HepG2 (cell line): Measurements from ENCODE around the gene TOMM20. TPM values are rescaled to one million over a fixed set of nuclear protein-coding genes. Genes with fewer than 3 reads are reported as not detected.

Experiments
- BRF2 ChIP-seq: sonication (generic); formaldehyde crosslinking; IDR thresholded peaks from 2 replicates; pipeline ENCODE4 v1.8.1; 2022; ENCODE audit warnings: mild to moderate bottlenecking, missing genetic modification reagents
- MTA1 ChIP-seq: sonication (generic); formaldehyde crosslinking; IDR thresholded peaks from 2 replicates; pipeline ENCODE4 v1.4.0; 2020; ENCODE audit warnings: missing genetic modification reagents, mild to moderate bottlenecking, borderline replicate concordance
- NCOA1 ChIP-seq: sonication (generic); formaldehyde crosslinking; IDR thresholded peaks from 2 replicates; pipeline ENCODE4 v1.9.0; 2021; ENCODE audit warnings: missing genetic modification reagents
- RCOR2 ChIP-seq: IDR thresholded peaks from 2 replicates; pipeline ENCODE4 v1.6.1; 2016; ENCODE audit warnings: missing biosample characterization, missing genetic modification reagents
- SSRP1 ChIP-seq: IDR thresholded peaks from 2 replicates; pipeline ENCODE4 v1.6.1; 2016; ENCODE audit warnings: control low read depth
- TAF15 ChIP-seq: fragments of 200-400 bp; formaldehyde crosslinking; IDR thresholded peaks from one replicate; pipeline ENCODE4 v1.6.1; 2018; ENCODE audit warnings: mild to moderate bottlenecking, low read depth, low read length; ENCODE audit not compliant: poor library complexity, severe bottlenecking
- ZBTB20 ChIP-seq: sonication (generic); formaldehyde crosslinking; IDR thresholded peaks from 2 replicates; pipeline ENCODE4 v1.8.1; 2023; ENCODE audit warnings: missing genetic modification reagents, low read depth, mild to moderate bottlenecking, borderline replicate concordance
- ZFP82 ChIP-seq: sonication (generic); formaldehyde crosslinking; IDR thresholded peaks from 2 replicates; pipeline ENCODE4 v1.5.1; 2020; ENCODE audit warnings: mild to moderate bottlenecking, missing genetic modification reagents, borderline replicate concordance
- ZFP90 ChIP-seq: sonication (generic); formaldehyde crosslinking; IDR thresholded peaks from 2 replicates; pipeline ENCODE4 v1.8.0; 2022; ENCODE audit warnings: missing genetic modification reagents, mild to moderate bottlenecking, inconsistent platforms, borderline replicate concordance
- ZKSCAN5 ChIP-seq: sonication (generic); formaldehyde crosslinking; IDR thresholded peaks from 2 replicates; pipeline ENCODE4 v1.5.1; 2020; ENCODE audit warnings: mild to moderate bottlenecking, missing genetic modification reagents
- ZNF343 ChIP-seq: sonication (generic); formaldehyde crosslinking; IDR thresholded peaks from 2 replicates; pipeline ENCODE4 v1.4.0; 2020; ENCODE audit warnings: mild to moderate bottlenecking, missing genetic modification reagents
- ZNF558 ChIP-seq: sonication (generic); formaldehyde crosslinking; IDR thresholded peaks from 2 replicates; pipeline ENCODE4 v1.9.0; 2022; ENCODE audit warnings: mild to moderate bottlenecking, missing genetic modification reagents, borderline replicate concordance
- ZNF563 ChIP-seq: sonication (generic); formaldehyde crosslinking; IDR thresholded peaks from 2 replicates; pipeline ENCODE4 v1.8.0; 2022; ENCODE audit warnings: mild to moderate bottlenecking, moderate library complexity, missing genetic modification reagents
- ZNF616 ChIP-seq: sonication (generic); formaldehyde crosslinking; IDR thresholded peaks from 2 replicates; pipeline ENCODE4 v1.5.0; 2020; ENCODE audit warnings: low read depth, mild to moderate bottlenecking, missing genetic modification reagents
- ZNF709 ChIP-seq: sonication (generic); formaldehyde crosslinking; IDR thresholded peaks from 2 replicates; pipeline ENCODE4 v1.5.0; 2020; ENCODE audit warnings: mild to moderate bottlenecking, missing genetic modification reagents
- ZSCAN30 ChIP-seq: sonication (generic); formaldehyde crosslinking; IDR thresholded peaks from 2 replicates; pipeline ENCODE4 v1.5.0; 2020; ENCODE audit warnings: mild to moderate bottlenecking, missing genetic modification reagents
- ZSCAN9 ChIP-seq: IDR thresholded peaks from 2 replicates; pipeline ENCODE4 v1.6.1; 2016; ENCODE audit warnings: borderline replicate concordance
- polyA plus RNA-seq, 8 experiments: library from polyadenylated mRNA; depleted of rRNA in 3 of 8; stranded (reverse) in 7 of 8; unstranded in 1 of 8; fragments of >200 nt; fragmentation: Illumina TruSeq in 4 of 8; extraction: Trizol in 4 of 8; gene quantifications; 2 replicates each; pipeline versions ENCODE4 v1.2.1 to v1.2.3, GENCODE V29; 2011 to 2016; ENCODE audit warnings: low read depth in 4 of 8, missing spikeins in 1 of 8, mixed read lengths in 1 of 8; ENCODE audit not compliant: insufficient read depth in 1 of 8
- total RNA-seq, 5 experiments: library from RNA; depleted of rRNA; stranded (reverse); fragments of >200 nt; fragmentation: Illumina TruSeq; extraction: Trizol; gene quantifications; 2 replicates each; pipeline ENCODE4 v1.2.3, GENCODE V29; 2016; ENCODE audit warnings: low read depth in 1 of 5
- TF ChIP-seq, protein P1 (sequence below): sonication (generic); formaldehyde crosslinking; IDR thresholded peaks from 2 replicates; pipeline ENCODE4 v1.5.0; 2020; ENCODE audit warnings: mild to moderate bottlenecking, missing genetic modification reagents, moderate library complexity
- TF ChIP-seq, protein P2 (sequence below): sonication (generic); formaldehyde crosslinking; IDR thresholded peaks from 2 replicates; pipeline ENCODE4 v1.9.0; 2021; ENCODE audit warnings: mild to moderate bottlenecking, missing genetic modification reagents

TOMM20 gene
- total and polyA plus RNA-seq, 2 of the 13 experiments (the other 11 are each of a cell fraction or from before 2014, with no cell fraction given) = 153 to 376 TPM

DNA sequence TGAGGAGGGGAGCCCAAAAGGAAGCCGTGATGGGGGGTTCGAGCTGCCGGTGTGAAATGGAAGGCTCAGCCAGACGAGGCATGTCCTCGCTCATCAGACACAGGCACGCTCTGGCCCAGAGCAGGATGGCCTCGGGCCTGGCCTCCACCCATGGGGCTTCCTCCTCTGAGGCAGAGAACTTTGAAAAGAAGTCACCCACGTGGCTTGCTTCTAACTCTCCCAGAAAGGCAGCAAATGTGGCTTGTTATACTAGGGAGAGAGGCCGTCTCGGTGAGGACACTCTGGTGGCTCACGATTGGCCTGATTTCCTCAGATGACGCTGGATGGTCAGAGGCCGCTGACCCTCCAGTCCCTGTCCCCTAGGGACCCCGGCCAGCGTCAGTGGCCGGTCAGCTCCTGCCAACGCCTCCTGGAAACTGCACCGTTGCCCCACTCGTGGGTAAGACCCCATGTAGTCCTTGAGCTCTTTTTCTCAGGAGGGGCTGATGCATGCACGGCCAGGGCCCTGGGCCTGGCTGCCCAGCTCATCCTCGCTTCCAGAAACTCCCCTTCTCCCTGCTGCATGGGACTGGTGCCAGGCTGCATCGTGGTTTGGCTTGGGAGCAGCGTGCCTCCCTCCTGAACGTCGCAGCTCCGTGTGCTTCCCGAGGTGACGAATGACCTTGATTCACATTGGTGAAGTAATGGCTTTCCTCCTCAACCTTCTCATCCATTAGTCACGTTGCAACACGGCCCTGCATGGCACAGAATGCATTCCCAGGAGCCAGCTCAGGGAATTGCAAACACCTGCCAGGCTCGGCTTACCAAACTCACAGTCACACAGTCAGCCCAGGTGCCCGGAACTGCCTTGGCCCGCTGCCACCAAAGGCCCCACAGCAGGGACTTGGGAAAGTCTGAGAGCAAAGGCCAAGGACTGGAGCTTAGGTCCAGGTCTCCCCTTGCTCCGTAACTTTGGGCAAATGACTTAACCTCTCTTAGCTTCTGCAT, 58.8 kb downstream of the TOMM20 start (continued):
- TF ChIP-seq NCOA1 (CRISPR knock-in tag) = peak; percentile 88; the same call in 1 of the 2 replicates
- 0 out of 2 replicates have a peak, but pooled peaks have one; percentile 24 for TF ChIP-seq BRF2
- no peak for TF ChIP-seq ZNF343 (CRISPR knock-in tag)
- peak; percentile 85; the same call in 1 of the 2 replicates for TF ChIP-seq ZNF558 (CRISPR knock-in tag)
- no peak for TF ChIP-seq ZSCAN30 (CRISPR knock-in tag)
- peak; percentile 46; the same call in 1 of the 2 replicates for TF ChIP-seq ZFP90
- no peak for TF ChIP-seq ZNF616 (CRISPR knock-in tag)
- TF ChIP-seq, protein P1, sequence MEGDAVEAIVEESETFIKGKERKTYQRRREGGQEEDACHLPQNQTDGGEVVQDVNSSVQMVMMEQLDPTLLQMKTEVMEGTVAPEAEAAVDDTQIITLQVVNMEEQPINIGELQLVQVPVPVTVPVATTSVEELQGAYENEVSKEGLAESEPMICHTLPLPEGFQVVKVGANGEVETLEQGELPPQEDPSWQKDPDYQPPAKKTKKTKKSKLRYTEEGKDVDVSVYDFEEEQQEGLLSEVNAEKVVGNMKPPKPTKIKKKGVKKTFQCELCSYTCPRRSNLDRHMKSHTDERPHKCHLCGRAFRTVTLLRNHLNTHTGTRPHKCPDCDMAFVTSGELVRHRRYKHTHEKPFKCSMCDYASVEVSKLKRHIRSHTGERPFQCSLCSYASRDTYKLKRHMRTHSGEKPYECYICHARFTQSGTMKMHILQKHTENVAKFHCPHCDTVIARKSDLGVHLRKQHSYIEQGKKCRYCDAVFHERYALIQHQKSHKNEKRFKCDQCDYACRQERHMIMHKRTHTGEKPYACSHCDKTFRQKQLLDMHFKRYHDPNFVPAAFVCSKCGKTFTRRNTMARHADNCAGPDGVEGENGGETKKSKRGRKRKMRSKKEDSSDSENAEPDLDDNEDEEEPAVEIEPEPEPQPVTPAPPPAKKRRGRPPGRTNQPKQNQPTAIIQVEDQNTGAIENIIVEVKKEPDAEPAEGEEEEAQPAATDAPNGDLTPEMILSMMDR (CRISPR knock-in tag) = no peak
- TF ChIP-seq ZSCAN9 (CRISPR knock-in tag) = peak; percentile 81
- TF ChIP-seq ZBTB20 (CRISPR knock-in tag) = peak; percentile 46; the same call in 1 of the 2 replicates
- TF ChIP-seq ZNF709 (CRISPR knock-in tag) = peak; percentile 32; the same call in 1 of the 2 replicates
- TF ChIP-seq TAF15 = peak; percentile 94
- TF ChIP-seq SSRP1 = peak; percentile 89; the same call in 1 of the 2 replicates
- peak; percentile 91; the same call in 1 of the 2 replicates for TF ChIP-seq MTA1 (CRISPR knock-in tag)
- TF ChIP-seq ZNF563 (CRISPR knock-in tag) = peak; percentile 30
- 0 out of 2 replicates have a peak, but pooled peaks have one; percentile 47 for TF ChIP-seq ZFP82 (CRISPR knock-in tag)
- TF ChIP-seq ZKSCAN5 (CRISPR knock-in tag) = 0 out of 2 replicates have a peak, but pooled peaks have one; percentile 27
- TF ChIP-seq, protein P2, sequence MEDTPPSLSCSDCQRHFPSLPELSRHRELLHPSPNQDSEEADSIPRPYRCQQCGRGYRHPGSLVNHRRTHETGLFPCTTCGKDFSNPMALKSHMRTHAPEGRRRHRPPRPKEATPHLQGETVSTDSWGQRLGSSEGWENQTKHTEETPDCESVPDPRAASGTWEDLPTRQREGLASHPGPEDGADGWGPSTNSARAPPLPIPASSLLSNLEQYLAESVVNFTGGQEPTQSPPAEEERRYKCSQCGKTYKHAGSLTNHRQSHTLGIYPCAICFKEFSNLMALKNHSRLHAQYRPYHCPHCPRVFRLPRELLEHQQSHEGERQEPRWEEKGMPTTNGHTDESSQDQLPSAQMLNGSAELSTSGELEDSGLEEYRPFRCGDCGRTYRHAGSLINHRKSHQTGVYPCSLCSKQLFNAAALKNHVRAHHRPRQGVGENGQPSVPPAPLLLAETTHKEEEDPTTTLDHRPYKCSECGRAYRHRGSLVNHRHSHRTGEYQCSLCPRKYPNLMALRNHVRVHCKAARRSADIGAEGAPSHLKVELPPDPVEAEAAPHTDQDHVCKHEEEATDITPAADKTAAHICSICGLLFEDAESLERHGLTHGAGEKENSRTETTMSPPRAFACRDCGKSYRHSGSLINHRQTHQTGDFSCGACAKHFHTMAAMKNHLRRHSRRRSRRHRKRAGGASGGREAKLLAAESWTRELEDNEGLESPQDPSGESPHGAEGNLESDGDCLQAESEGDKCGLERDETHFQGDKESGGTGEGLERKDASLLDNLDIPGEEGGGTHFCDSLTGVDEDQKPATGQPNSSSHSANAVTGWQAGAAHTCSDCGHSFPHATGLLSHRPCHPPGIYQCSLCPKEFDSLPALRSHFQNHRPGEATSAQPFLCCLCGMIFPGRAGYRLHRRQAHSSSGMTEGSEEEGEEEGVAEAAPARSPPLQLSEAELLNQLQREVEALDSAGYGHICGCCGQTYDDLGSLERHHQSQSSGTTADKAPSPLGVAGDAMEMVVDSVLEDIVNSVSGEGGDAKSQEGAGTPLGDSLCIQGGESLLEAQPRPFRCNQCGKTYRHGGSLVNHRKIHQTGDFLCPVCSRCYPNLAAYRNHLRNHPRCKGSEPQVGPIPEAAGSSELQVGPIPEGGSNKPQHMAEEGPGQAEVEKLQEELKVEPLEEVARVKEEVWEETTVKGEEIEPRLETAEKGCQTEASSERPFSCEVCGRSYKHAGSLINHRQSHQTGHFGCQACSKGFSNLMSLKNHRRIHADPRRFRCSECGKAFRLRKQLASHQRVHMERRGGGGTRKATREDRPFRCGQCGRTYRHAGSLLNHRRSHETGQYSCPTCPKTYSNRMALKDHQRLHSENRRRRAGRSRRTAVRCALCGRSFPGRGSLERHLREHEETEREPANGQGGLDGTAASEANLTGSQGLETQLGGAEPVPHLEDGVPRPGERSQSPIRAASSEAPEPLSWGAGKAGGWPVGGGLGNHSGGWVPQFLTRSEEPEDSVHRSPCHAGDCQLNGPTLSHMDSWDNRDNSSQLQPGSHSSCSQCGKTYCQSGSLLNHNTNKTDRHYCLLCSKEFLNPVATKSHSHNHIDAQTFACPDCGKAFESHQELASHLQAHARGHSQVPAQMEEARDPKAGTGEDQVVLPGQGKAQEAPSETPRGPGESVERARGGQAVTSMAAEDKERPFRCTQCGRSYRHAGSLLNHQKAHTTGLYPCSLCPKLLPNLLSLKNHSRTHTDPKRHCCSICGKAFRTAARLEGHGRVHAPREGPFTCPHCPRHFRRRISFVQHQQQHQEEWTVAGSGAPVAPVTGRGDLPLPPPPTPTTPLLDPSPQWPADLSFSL (CRISPR knock-in tag) = 0 out of 2 replicates have a peak, but pooled peaks have one; percentile 14
- peak; percentile 87 for TF ChIP-seq RCOR2 (CRISPR knock-in tag)
